ENCODE results near the gene ZNF12. TPM values are rescaled to one million over a fixed set of nuclear protein-coding genes. Genes with fewer than 3 reads are reported as not detected.
"Not testable (repeated sequence)": the region's sequence is repeated elsewhere in the genome, so short reads cannot be mapped to it uniquely, and the experiment has no call there.

Gene ZNF12
- total and polyA plus RNA-seq, 2 donors (not counting 1 experiment from before 2014, with no cell fraction given), result 6.3 to 41.3 TPM

DNA sequence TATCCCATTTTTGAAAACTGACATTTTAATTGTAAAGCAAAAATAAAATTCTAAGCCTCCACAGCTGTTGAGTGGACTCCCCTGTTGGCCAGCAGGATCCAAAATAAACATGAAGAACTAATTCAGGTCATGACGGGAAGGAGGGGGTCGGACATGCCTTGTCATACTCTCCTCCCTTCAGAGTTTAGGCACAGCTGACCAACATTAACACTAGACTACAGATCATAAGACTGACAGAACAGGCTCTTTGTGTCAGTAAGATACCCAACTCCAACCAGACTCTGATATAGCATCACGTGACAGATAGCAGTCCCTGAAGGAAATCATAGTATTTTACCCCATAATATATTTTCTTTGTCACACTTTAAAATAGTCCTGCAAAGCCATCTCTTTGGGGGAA lies 20.9 kb upstream of the ZNF12 start:
- ChIA-PET CTCF (no interaction called here), POLR2A (no interaction called here)
- Mint-ChIP-seq H3K4me1 (peaks cover 40% of the 10 kb centered on the region), H3K27ac (peak overlapping the region; percentile 67), H3K4me3 (no peak overlapping the region), H3K9me3 (ENCODE audit: insufficient read depth) (no peaks in the 10 kb centered on the region), H3K27me3 (no peaks in the 10 kb centered on the region)
- H3K79me2 ChIP-seq (ENCODE audit: control insufficient read depth, insufficient read depth, low read length), result peaks cover 22% of the 10 kb centered on the region
- no peaks in the 10 kb centered on the region for H3K9me3 ChIP-seq (ENCODE audit: control extremely low read depth in 1 of 3, control insufficient read depth in 2 of 3, insufficient read depth in 1 of 3, low read length in 2 of 3)
- intact Hi-C loops (cut with micrococcal nuclease), result no loop called here
- peaks cover 27 to 37% of the 10 kb centered on the region in 2 donors for H3K4me1 ChIP-seq (ENCODE audit: control insufficient read depth in 2 of 2, insufficient read depth in 2 of 2, low read length in 2 of 2)
- no peak for ATAC-seq (ENCODE audit: low read depth)
- H3K4me2 ChIP-seq (replicated peaks; ENCODE audit: low read depth, low read length, poor library complexity, severe bottlenecking), result no peak overlapping the region
- no peak for TF ChIP-seq EZH2 (IDR thresholded peaks at IDR 0.05; ENCODE audit: borderline replicate concordance, insufficient read depth, low read depth, low read length, poor library complexity, severe bottlenecking)
- TF ChIP-seq CTCF (IDR thresholded peaks at IDR 0.05), result no peak
- no peaks in the 10 kb centered on the region for H3K36me3 ChIP-seq (replicated peaks in 1 of 2; ENCODE audit: control extremely low read depth in 1 of 2, control insufficient read depth in 1 of 2, extremely low read depth in 1 of 2, insufficient read depth in 2 of 2, low read length in 1 of 2)
- DNase-seq, result no peak
- H3K27ac ChIP-seq (ENCODE audit: low read length in 2 of 2), result no peak overlapping the region
- H3K27me3 ChIP-seq (replicated peaks in 1 of 4; ENCODE audit: control extremely low read depth in 1 of 4, control insufficient read depth in 3 of 4, insufficient read depth in 4 of 4, low read length in 3 of 4), result no peaks in the 10 kb centered on the region
- H3K4me3 ChIP-seq (ENCODE audit: control extremely low read depth in 1 of 5, extremely low read depth in 1 of 5, insufficient read depth in 1 of 5, low read depth in 2 of 5, low read length in 4 of 5), result no peak overlapping the region
- no peak overlapping the region for H3K9ac ChIP-seq (ENCODE audit: low read length)
- 95% methylated on average over 2 of the region's 3 CpGs for WGBS (ENCODE audit: insufficient coverage)
- no peak overlapping the region for H2AFZ ChIP-seq (ENCODE audit: insufficient read depth, low read depth, low read length, poor library complexity, severe bottlenecking)
- peaks cover 12% of the 10 kb centered on the region for H4K20me1 ChIP-seq (ENCODE audit: control insufficient read depth, insufficient read depth, low read length, poor library complexity, severe bottlenecking)

DNA sequence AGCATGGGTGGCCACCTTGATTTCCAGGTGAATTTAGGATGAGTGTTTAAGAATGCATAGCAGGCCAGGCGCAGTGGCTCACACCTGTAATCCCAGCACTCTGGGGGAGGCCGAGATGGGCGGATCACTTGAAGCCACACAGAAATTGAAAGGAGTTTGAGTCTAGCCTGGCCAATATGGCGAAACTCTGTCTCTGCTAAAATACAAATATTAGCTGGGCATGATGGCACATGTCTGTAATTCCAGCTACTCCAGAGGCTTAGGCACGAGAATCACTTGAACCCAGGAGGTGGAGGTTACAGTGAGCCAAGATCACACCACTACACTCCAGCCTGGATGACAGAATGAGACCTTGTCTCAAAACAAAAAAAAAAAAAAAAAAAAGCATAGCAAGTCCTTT lies 19.6 kb upstream of the ZNF12 start:
- H3K36me3 ChIP-seq (replicated peaks in 1 of 2; ENCODE audit: control extremely low read depth in 1 of 2, control insufficient read depth in 1 of 2, extremely low read depth in 1 of 2, insufficient read depth in 2 of 2, low read length in 1 of 2); H3K9ac ChIP-seq (ENCODE audit: low read length); H3K4me3 Mint-ChIP-seq; H2AFZ ChIP-seq (ENCODE audit: insufficient read depth, low read depth, low read length, poor library complexity, severe bottlenecking); H3K27me3 Mint-ChIP-seq; H3K9me3 ChIP-seq (ENCODE audit: control extremely low read depth in 1 of 3, control insufficient read depth in 2 of 3, insufficient read depth in 1 of 3, low read length in 2 of 3); DNase-seq; H3K4me3 ChIP-seq (ENCODE audit: control extremely low read depth in 1 of 5, extremely low read depth in 1 of 5, insufficient read depth in 1 of 5, low read depth in 2 of 5, low read length in 4 of 5); intact Hi-C loops (cut with micrococcal nuclease); H3K27me3 ChIP-seq (replicated peaks in 1 of 4; ENCODE audit: control extremely low read depth in 1 of 4, control insufficient read depth in 3 of 4, insufficient read depth in 4 of 4, low read length in 3 of 4); H3K27ac ChIP-seq (ENCODE audit: low read length in 2 of 2); ATAC-seq (ENCODE audit: low read depth); H3K9me3 Mint-ChIP-seq (ENCODE audit: insufficient read depth); H3K4me2 ChIP-seq (replicated peaks; ENCODE audit: low read depth, low read length, poor library complexity, severe bottlenecking): not testable (repeated sequence)
- peaks cover 27 to 37% of the 10 kb centered on the region in 2 donors for H3K4me1 ChIP-seq (ENCODE audit: control insufficient read depth in 2 of 2, insufficient read depth in 2 of 2, low read length in 2 of 2)
- Mint-ChIP-seq H3K27ac (peak overlapping the region; percentile 32), H3K4me1 (peaks cover 40% of the 10 kb centered on the region)
- POLR2A ChIA-PET, result interaction anchor here (0.6 to 0.7 kb wide), 2 partner anchors 13 to 280 kb away, joined by 3 to 8 read pairs; no protein-coding TSS in a partner anchor
- CTCF ChIA-PET, result interaction anchor here (0.7 kb wide), 1 partner anchor 211 kb away, joined by 5 read pairs; no protein-coding TSS in a partner anchor
- 93% methylated on average over 4 of the region's 5 CpGs for WGBS (ENCODE audit: insufficient coverage)
- peaks cover 21% of the 10 kb centered on the region for H3K79me2 ChIP-seq (ENCODE audit: control insufficient read depth, insufficient read depth, low read length)
- peaks cover 12% of the 10 kb centered on the region for H4K20me1 ChIP-seq (ENCODE audit: control insufficient read depth, insufficient read depth, low read length, poor library complexity, severe bottlenecking)

All from B cell (primary cell).